OCI-LY1 (cell line): ENCODE data around the gene UROC1.

Experiments used
- CTCF ChIP-seq: fragments of 200-600 bp; sonication (generic), shearing (Covaris generic); IDR thresholded peaks from 2 replicates; pipeline ENCODE4 v1.5.1; 2017; ENCODE audit warnings: mild to moderate bottlenecking, antibody characterized with exemption, low read length, moderate library complexity, mixed read lengths
- EZH2 ChIP-seq: fragments of 200-600 bp; sonication (generic), shearing (Covaris generic); IDR thresholded peaks from 2 replicates; pipeline ENCODE4 v1.8.0; 2017; ENCODE audit warnings: borderline replicate concordance, mixed run types, mild to moderate bottlenecking, antibody characterized with exemption, low read length, moderate library complexity, mixed read lengths

GRCh38 chr3:126491221-126492013 is 26.2 kb downstream of the UROC1 start:
- TF ChIP-seq CTCF (no peak), EZH2 (no peak)
